ENCODE results near the gene MARCHF3. TPM values are rescaled to one million over a fixed set of nuclear protein-coding genes. Genes with fewer than 3 reads are reported as not detected.
A peak's percentile ranks its signal among the peaks of the same experiment; 100 is the strongest.

Gene MARCHF3
- total RNA-seq, 1 donor from 2014 or later = 5.7 TPM

- Mint-ChIP-seq H3K27me3 (ENCODE audit: unreplicated experiment) (peaks cover 9% of the 10 kb centered on the region), H3K36me3 (ENCODE audit: unreplicated experiment) (no peaks in the 10 kb centered on the region), H3K27ac (ENCODE audit: unreplicated experiment) (no peak overlapping the region), H3K4me1 (ENCODE audit: low read depth, unreplicated experiment) (peaks cover 10% of the 10 kb centered on the region), H3K4me3 (ENCODE audit: unreplicated experiment) (no peak overlapping the region), H3K9me3 (ENCODE audit: unreplicated experiment) (peaks cover 6% of the 10 kb centered on the region)
- no peak for TF ChIP-seq CTCF (IDR thresholded peaks at IDR 0.05; ENCODE audit: partially characterized antibody, unreplicated experiment)
- DNase-seq = no peak
These were observed 163.3 kb downstream of the MARCHF3 start for GRCh38 chr5:126866851-126867636.

- Mint-ChIP-seq H3K4me1 (ENCODE audit: low read depth, unreplicated experiment) (peaks cover 10% of the 10 kb centered on the region), H3K4me3 (ENCODE audit: unreplicated experiment) (no peak overlapping the region), H3K36me3 (ENCODE audit: unreplicated experiment) (no peaks in the 10 kb centered on the region), H3K27me3 (ENCODE audit: unreplicated experiment) (peaks cover 9% of the 10 kb centered on the region), H3K9me3 (ENCODE audit: unreplicated experiment) (peaks cover 6% of the 10 kb centered on the region), H3K27ac (ENCODE audit: unreplicated experiment) (no peak overlapping the region)
- no peak for TF ChIP-seq CTCF (IDR thresholded peaks at IDR 0.05; ENCODE audit: partially characterized antibody, unreplicated experiment)
- no peak for DNase-seq
These were observed 165.1 kb downstream of the MARCHF3 start for GRCh38 chr5:126865299-126865698.

- Mint-ChIP-seq H3K4me3 (ENCODE audit: unreplicated experiment) (no peak overlapping the region), H3K36me3 (ENCODE audit: unreplicated experiment) (no peaks in the 10 kb centered on the region), H3K27me3 (ENCODE audit: unreplicated experiment) (peaks cover 9% of the 10 kb centered on the region), H3K27ac (ENCODE audit: unreplicated experiment) (no peak overlapping the region), H3K9me3 (ENCODE audit: unreplicated experiment) (peaks cover 5% of the 10 kb centered on the region), H3K4me1 (ENCODE audit: low read depth, unreplicated experiment) (peaks cover 6% of the 10 kb centered on the region)
- no peak for TF ChIP-seq CTCF (IDR thresholded peaks at IDR 0.05; ENCODE audit: partially characterized antibody, unreplicated experiment)
- DNase-seq = no peak
These were observed 166.2 kb downstream of the MARCHF3 start for GRCh38 chr5:126864042-126864688.

GRCh38 chr5:126863402-126863801 lies 167.0 kb downstream of the MARCHF3 start:
- Mint-ChIP-seq H3K36me3 (ENCODE audit: unreplicated experiment) (no peaks in the 10 kb centered on the region), H3K4me1 (ENCODE audit: low read depth, unreplicated experiment) (no peaks in the 10 kb centered on the region), H3K9me3 (ENCODE audit: unreplicated experiment) (peaks cover 3% of the 10 kb centered on the region), H3K27me3 (ENCODE audit: unreplicated experiment) (peaks cover 6% of the 10 kb centered on the region), H3K27ac (ENCODE audit: unreplicated experiment) (no peak overlapping the region), H3K4me3 (ENCODE audit: unreplicated experiment) (no peak overlapping the region)
- no peak for DNase-seq
- no peak for TF ChIP-seq CTCF (IDR thresholded peaks at IDR 0.05; ENCODE audit: partially characterized antibody, unreplicated experiment)

GRCh38 chr5:126858441-126858840 lies 171.9 kb downstream of the MARCHF3 start:
- TF ChIP-seq CTCF (IDR thresholded peaks at IDR 0.05; ENCODE audit: partially characterized antibody, unreplicated experiment) = no peak
- Mint-ChIP-seq H3K27ac (ENCODE audit: unreplicated experiment) (no peak overlapping the region), H3K4me1 (ENCODE audit: low read depth, unreplicated experiment) (peaks cover 2% of the 10 kb centered on the region), H3K27me3 (ENCODE audit: unreplicated experiment) (peaks cover 11% of the 10 kb centered on the region), H3K9me3 (ENCODE audit: unreplicated experiment) (peaks cover 8% of the 10 kb centered on the region), H3K36me3 (ENCODE audit: unreplicated experiment) (peaks cover 17% of the 10 kb centered on the region), H3K4me3 (ENCODE audit: unreplicated experiment) (peak overlapping the region; percentile 34)
- DNase-seq = no peak

Measured in glutamatergic neuron (in vitro differentiated cells).